ENCODE data around the gene GATD1.

DNA sequence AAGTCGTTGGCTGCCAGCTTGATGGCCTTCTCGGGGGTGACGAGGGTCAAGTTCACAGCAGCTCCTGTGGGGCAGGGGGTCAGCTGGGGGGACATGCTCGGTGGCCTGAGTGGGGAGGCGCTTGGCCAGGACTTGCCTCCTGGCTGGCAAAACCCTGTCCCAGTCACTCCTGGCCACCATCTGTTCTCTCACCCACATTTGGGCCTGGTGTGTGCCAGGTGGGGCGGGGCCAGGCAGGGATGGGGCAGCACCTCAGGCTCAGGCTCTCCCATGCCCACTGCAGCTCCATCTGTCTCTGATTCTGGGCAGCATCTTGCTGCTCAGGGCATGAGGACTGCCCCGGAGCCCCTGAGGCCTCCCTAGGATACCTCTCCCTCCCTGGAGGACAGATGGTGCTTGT, 16.3 kb upstream of the GATD1 start:
- TF ChIP-seq, protein P1, sequence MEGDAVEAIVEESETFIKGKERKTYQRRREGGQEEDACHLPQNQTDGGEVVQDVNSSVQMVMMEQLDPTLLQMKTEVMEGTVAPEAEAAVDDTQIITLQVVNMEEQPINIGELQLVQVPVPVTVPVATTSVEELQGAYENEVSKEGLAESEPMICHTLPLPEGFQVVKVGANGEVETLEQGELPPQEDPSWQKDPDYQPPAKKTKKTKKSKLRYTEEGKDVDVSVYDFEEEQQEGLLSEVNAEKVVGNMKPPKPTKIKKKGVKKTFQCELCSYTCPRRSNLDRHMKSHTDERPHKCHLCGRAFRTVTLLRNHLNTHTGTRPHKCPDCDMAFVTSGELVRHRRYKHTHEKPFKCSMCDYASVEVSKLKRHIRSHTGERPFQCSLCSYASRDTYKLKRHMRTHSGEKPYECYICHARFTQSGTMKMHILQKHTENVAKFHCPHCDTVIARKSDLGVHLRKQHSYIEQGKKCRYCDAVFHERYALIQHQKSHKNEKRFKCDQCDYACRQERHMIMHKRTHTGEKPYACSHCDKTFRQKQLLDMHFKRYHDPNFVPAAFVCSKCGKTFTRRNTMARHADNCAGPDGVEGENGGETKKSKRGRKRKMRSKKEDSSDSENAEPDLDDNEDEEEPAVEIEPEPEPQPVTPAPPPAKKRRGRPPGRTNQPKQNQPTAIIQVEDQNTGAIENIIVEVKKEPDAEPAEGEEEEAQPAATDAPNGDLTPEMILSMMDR (IDR thresholded peaks at IDR 0.05) = no peak
- TF ChIP-seq POLR2A (IDR thresholded peaks at IDR 0.05) = no peak

Data from testis (tissue), 2 donors.